HG03439 (cell line): Measurements from ENCODE around the gene LRWD1.
"Not testable (repeated sequence)": the region's sequence is repeated elsewhere in the genome, so short reads cannot be mapped to it uniquely, and the experiment has no call there.

Experiments used
- ATAC-seq: cut with Tn5 transposase; IDR thresholded peaks from one replicate; pipeline ENCODE4 v1.9.1; 2021; ENCODE audit warnings: mild to moderate bottlenecking, moderate library complexity; ENCODE audit not compliant: unreplicated experiment

LRWD1 gene

DNA sequence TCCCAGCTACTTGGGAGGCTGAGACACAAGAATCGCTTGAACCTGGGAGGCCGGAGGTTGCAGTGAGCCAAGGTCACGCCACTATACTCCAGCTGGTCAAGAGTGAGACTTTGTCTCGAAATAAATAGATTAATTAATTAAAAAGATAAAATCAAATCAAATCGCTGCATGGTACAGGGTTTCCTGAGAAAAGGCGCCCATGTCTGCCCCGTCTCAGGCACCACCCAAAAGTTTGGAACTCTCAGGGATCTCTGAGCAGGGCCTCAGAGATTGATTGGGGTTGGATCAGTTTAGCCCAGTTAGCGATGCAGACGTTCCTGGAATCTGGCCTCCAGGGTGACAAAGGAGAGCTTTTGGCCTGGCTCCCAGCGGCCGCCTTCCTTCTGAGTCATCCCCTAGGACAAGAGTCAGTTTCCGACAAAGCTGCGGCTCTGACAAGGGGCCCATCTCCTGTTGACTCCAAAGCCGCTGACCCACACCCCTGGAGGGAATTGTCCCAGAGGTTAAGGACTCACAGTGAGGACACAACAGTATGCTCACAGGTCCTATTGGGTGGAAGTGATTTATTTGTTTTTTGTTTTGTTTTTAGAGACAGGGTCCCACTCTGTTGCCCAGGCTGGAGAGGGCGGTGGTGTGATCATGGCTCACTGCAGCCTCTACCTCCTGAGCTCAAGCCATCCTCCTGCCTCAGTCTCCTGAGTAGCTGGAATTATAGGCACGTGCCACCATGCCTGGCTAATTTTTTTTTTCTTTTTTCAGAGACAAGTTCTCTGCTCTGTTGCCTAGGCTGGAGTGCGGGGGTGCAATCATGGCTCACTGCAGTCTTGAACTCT, 24.6 kb upstream of the LRWD1 start:
- ATAC-seq, result no peak

- peak; percentile 40 for ATAC-seq
These were observed 19.7 kb upstream of the LRWD1 start for GRCh38 chr7:102444961-102445673.

GRCh38 chr7:102445674-102446071, 19.1 kb upstream of the LRWD1 start:
- no peak for ATAC-seq

DNA sequence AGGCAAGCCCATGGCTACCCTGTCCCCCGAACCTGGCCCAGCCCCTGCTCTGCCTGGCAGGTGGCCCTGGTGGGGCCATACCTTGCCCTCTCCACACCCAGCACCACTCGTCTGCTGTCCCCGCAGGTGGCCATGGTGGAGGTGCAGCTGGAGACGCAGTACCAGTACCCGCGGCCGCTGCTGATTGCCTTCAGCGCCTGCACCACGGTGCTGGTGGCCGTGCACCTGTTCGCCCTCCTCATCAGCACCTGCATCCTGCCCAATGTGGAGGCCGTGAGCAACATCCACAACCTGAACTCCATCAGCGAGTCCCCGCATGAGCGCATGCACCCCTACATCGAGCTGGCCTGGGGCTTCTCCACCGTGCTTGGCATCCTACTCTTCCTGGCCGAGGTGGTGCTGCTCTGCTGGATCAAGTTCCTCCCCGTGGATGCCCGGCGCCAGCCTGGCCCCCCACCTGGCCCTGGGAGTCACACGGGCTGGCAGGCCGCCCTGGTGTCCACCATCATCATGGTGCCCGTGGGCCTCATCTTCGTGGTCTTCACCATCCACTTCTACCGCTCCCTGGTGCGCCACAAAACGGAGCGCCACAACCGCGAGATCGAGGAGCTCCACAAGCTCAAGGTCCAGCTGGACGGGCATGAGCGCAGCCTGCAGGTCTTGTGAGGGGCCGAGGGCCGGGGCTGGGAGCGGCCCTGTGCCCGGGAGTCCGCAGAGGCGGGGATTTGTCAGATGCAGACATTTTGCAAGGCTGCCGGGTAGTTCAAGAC, 18.2 kb upstream of the LRWD1 start:
- ATAC-seq, result no peak

GRCh38 chr7:102447311-102447710, 17.5 kb upstream of the LRWD1 start:
- no peak for ATAC-seq

DNA sequence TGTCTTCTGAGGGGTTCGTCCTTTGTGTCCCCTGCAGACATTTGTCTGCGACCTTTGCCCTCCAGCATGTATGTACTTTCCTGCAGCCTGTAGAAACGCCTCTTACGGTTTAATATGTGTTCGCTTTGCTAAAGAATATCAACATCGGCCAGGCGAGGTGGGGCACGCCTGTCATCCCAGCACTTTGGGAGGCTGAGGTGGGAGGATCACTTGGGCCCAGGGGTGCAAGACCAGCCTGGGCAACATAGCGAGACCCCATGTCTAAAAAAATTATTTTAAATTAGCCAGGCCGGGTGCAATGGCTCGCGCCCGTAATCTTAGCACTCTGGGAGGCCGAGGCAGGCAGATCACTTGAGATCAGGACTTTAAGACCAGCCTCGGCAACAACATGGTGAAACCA, 15.6 kb upstream of the LRWD1 start:
- ATAC-seq, result no peak

- no peak for ATAC-seq
These were observed 14.5 kb upstream of the LRWD1 start for GRCh38 chr7:102450242-102450641.

DNA sequence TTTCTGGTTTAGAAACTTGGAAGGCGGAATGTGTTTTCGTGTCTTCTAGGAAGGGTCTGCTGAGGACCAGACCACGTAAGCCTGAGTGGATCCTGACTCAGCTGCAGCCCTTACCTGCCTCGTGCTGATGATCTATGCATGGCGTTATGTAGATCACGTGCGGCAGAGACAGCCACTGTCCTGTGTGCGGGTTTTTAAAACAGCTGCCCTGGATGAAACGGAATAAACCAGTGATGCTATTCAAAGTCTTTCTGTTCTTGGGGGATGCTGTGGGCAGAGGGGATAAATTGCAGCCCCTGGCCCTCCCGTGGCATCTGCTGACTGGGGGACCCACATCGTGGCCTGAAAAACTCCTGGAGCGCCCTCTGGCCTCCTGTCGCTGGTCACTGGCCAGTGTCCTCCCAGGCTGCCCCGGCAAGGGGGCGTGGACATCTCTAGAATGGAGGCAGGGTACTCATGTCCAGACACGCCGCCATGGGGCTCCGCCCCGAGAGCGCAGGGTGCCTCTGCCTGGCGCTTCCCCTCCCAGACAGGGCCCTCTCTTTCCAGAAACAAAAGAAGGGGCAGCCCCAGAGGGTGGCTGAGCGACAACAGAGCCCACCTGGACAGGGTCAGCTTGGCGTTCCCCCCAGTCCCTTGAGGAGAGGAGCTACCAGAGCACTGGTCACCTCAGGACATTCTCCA, 13.3 kb upstream of the LRWD1 start:
- ATAC-seq, result no peak

DNA sequence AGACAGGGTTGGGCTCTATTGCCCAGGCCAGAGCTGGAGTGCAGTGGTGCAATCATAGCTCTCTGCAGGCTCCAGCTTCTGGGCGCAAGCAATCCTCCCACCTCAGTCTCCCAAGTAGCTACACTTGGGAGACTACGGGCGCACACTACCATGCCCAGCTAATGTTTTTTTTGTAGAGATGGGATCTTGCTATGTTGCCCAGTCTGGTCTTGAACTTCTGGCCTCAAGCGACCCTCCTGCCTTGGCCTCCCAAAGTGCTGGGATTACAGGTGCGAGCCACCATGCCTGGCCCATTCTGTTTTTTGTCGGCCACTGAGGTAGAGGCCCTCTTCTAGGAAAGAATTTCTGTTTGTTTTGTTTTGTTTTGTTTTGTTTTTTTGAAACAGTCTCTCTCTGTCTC, 12.3 kb upstream of the LRWD1 start:
- no peak for ATAC-seq

GRCh38 chr7:102453319-102453718, 11.5 kb upstream of the LRWD1 start:
- no peak for ATAC-seq

GRCh38 chr7:102454468-102454867, 10.3 kb upstream of the LRWD1 start:
- no peak for ATAC-seq

- ATAC-seq, result not testable (repeated sequence)
These were observed 9.9 kb upstream of the LRWD1 start for GRCh38 chr7:102454932-102455331.

DNA sequence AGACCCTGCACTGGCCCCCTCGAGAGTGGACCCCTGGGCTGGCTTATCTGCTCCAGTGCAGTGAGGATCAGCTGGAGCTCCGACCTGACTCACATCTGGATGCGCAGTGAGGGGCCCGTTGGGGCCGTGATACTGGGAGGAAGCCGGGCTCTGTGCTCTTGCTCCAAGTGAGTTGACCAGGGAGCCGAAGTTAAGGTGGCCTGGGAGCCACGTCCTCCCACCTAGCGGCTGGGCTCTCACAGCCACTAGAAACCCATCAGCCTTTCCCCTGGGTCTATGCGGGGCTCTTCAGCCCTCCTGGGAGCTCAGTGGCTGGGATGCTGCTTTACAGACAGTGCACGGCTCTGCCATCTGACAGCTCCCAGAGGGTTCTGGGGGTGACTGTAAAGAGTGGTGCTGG, 9.2 kb upstream of the LRWD1 start:
- no peak for ATAC-seq

GRCh38 chr7:102456327-102456726, 8.5 kb upstream of the LRWD1 start:
- ATAC-seq, result no peak

DNA sequence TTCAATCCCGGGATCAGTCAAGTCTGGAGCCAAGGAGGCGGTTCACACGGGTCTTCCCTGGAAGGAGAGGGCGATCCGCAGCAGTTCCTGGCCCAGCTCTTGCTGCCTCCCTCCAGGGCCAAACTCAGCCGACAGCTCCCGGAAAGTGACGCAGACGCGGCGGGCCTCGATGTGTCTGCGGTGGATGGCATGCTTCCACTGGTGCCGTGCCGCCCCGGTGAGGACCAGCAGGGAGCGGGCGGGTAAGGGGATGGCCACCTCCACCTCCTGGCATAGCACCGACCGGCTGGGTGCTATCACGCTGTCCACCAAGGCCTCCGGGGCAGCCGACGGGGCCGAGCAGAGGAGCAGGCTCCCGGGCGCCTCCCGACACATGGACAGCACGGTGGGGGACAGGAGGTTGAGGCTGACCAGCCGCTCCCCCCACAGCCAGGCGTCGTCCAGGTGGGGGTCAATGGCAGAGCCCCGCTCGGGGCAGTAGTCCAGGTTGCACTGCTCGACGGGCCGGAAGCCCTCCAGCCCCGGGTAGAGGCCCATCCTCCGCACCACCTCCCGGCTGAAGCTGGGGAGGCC, 7.3 kb upstream of the LRWD1 start:
- ATAC-seq, result no peak

GRCh38 chr7:102459221-102459844, 5.5 kb upstream of the LRWD1 start:
- ATAC-seq, result no peak

DNA sequence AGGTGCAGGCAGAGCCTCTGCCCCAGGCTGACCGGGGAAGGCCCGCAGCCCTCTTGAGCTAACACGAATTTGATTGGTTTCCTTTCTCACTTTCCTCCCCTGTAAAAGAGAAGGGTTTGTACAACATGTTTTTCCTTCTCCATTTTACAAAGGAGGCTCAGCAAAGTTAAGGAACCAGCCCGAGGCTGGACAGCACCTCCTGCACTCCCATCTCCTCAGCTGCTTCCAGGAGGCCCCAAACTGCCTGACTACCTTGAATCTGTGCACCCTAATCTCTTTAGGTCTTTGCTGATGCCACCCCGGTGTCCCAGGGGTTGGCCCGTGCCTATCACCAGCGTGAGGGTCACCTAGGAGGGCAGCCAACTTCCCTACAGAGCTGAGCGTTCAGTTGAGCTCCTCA, 4.3 kb upstream of the LRWD1 start:
- ATAC-seq, result no peak

DNA sequence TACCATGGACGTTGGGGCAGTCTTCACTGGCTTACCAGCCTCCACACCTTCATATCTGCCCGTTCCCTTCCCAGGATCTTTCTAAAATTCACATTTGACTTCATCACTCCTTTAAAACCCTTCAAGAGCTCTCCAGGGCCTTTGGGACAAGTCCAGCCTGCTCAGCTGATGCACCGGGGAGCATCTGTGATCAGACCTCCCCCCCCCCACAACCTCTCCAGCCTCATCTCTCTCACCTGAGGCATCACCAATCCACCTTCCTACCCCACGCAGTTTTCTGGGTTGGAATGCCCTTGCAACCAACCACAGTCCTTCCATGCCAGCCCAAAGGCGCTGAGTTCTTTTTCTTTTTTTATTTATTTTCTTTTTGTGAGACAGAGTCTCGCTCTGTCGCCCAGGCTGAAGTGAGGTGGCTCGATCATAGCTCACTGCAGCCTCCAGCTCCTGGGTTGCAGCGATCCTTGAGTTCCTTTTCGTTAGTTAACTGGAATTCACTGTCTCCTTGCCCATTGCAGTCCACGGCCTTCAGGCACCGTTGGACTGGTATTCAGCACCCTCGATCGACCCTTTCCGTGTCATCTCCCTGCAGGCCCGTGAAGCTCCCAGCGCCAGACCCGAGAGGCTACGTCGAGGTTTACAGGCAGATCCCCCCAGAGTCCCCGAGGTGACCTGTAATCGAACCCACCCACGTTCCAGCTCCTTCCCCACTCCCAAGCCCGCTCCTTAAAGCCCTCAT, 775 bp upstream of the LRWD1 start:
- peak; percentile 1 for ATAC-seq

DNA sequence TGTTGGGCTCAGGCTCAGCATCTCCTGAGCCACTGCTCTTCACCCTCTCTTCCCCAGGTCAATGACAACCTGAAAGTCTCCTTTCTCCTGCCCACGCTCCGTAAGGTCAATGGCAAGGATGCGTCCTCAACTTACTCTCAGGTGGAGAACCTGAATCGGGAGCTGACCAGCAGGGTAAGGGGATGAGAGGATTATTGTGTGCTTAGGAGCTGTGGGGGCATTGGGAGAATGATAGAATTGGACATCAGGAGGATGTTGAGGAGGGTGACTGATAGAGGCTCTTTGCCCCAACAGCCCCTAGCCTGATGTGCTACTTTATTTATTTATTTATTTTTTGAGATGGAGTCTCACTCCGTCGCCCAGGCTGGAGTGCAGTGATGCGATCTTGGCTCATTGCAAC, 1.3 kb downstream of the LRWD1 start:
- ATAC-seq, result no peak
